Neural progenitor cell (in vitro differentiated cells): ENCODE data around the gene ZMYND11. TPM values are rescaled to one million over a fixed set of nuclear protein-coding genes. Genes with fewer than 3 reads are reported as not detected.

Source experiments
- DNase-seq: peaks from one replicate; pipeline ENCODE4 v3.0.0-alpha.2; 2016; ENCODE audit warnings: low spot score
- H2AFZ ChIP-seq: fragments of 200-600 bp; sonication (generic); replicated peaks from 2 replicates; pipeline ENCODE4 v1.6.1; 2016; ENCODE audit warnings: antibody characterized with exemption
- H3F3A ChIP-seq: fragments of 200-600 bp; sonication (generic); 2 replicates; pipeline ENCODE4 v1.6.1; 2016; ENCODE audit warnings: antibody characterized with exemption, low read depth
- H3K27ac ChIP-seq: fragments of 200-600 bp; sonication (generic); 2 replicates; pipeline ENCODE4 v1.5.1; 2016; ENCODE audit warnings: mild to moderate bottlenecking
- H3K27me3 ChIP-seq: fragments of 200-600 bp; sonication (generic); 2 replicates; pipeline ENCODE4 v1.6.1; 2016; ENCODE audit warnings: mild to moderate bottlenecking, moderate library complexity
- H3K36me3 ChIP-seq: fragments of 200-600 bp; sonication (generic); 2 replicates; pipeline ENCODE4 v1.5.1; 2016
- H3K4me1 ChIP-seq: fragments of 200-600 bp; sonication (generic); 2 replicates; pipeline ENCODE4 v1.6.1; 2016; ENCODE audit warnings: mixed run types
- H3K4me2 ChIP-seq: fragments of 200-600 bp; sonication (generic); 2 replicates; pipeline ENCODE4 v1.6.1; 2016
- H3K4me3 ChIP-seq: fragments of 200-600 bp; sonication (generic); 2 replicates; pipeline ENCODE4 v1.5.1; 2016
- H3K79me2 ChIP-seq: fragments of 200-600 bp; sonication (generic); 2 replicates; pipeline ENCODE4 v1.6.1; 2016; ENCODE audit warnings: low read depth
- H3K9ac ChIP-seq: fragments of 200-600 bp; sonication (generic); 2 replicates; pipeline ENCODE4 v1.6.1; 2016
- H3K9me3 ChIP-seq: fragments of 200-600 bp; sonication (generic); 2 replicates; pipeline ENCODE4 v1.5.1; 2016; ENCODE audit warnings: low read depth
- H4K20me1 ChIP-seq: fragments of 200-600 bp; sonication (generic); 2 replicates; pipeline ENCODE4 v1.6.1; 2016; ENCODE audit warnings: low read depth
- H3K27ac Mint-ChIP-seq: 3 replicates; pipeline ENCODE4 v1.8.0; 2021; ENCODE audit warnings: mixed read lengths
- H3K27me3 Mint-ChIP-seq: 2 replicates; pipeline ENCODE4 v1.8.0; 2022; ENCODE audit warnings: low read depth, mild to moderate bottlenecking, inconsistent platforms, moderate library complexity, mixed read lengths; ENCODE audit not compliant: insufficient read depth
- H3K36me3 Mint-ChIP-seq: 3 replicates; pipeline ENCODE4 v1.8.0; 2021; ENCODE audit warnings: mixed read lengths
- H3K4me1 Mint-ChIP-seq: 3 replicates; pipeline ENCODE4 v1.8.0; 2021; ENCODE audit warnings: mixed read lengths
- H3K4me3 Mint-ChIP-seq: 3 replicates; pipeline ENCODE4 v1.8.0; 2021; ENCODE audit warnings: mild to moderate bottlenecking, moderate library complexity, mixed read lengths
- H3K9me3 Mint-ChIP-seq: 3 replicates; pipeline ENCODE4 v1.8.0; 2020; ENCODE audit warnings: mixed read lengths
- CTCF ChIP-seq: fragments of 200-600 bp; sonication (generic); IDR thresholded peaks from 2 replicates; pipeline ENCODE4 v1.5.1; 2017; ENCODE audit warnings: antibody characterized with exemption, mild to moderate bottlenecking
- EZH2 ChIP-seq: fragments of 200-600 bp; sonication (generic); IDR thresholded peaks from 2 replicates; pipeline ENCODE4 v1.6.1; 2017; ENCODE audit warnings: antibody characterized with exemption, mild to moderate bottlenecking, moderate library complexity
- EZH2phosphoT487 ChIP-seq: fragments of 200-600 bp; sonication (generic); IDR thresholded peaks from 2 replicates; pipeline ENCODE4 v1.6.1; 2017; ENCODE audit warnings: antibody characterized with exemption
- total RNA-seq: library from RNA; depleted of rRNA; stranded (reverse); fragments of >200 nt; gene quantifications from 2 replicates; pipeline ENCODE4 v1.2.3, GENCODE V29; 2015; ENCODE audit warnings: low replicate concordance

Gene ZMYND11
- total RNA-seq, 1 donor from 2014 or later, result 59.5 TPM

GRCh38 chr10:247480-247879, 112.2 kb downstream of the ZMYND11 start:
- H3K36me3 ChIP-seq, result peaks cover 20% of the 10 kb centered on the region
- no peak overlapping the region for H3K9ac ChIP-seq
- H3K9me3 ChIP-seq, result no peaks in the 10 kb centered on the region
- no peaks in the 10 kb centered on the region for H3K27me3 Mint-ChIP-seq
- peaks cover 3% of the 10 kb centered on the region for H4K20me1 ChIP-seq
- H3K4me2 ChIP-seq, result no peak overlapping the region
- no peak overlapping the region for H3K27ac ChIP-seq
- H3K4me1 ChIP-seq, result no peaks in the 10 kb centered on the region
- no peaks in the 10 kb centered on the region for H3K27me3 ChIP-seq
- no peak for TF ChIP-seq EZH2phosphoT487
- no peak for TF ChIP-seq CTCF
- no peak for TF ChIP-seq EZH2
- H3K4me3 ChIP-seq, result no peak overlapping the region
- H3K27ac Mint-ChIP-seq, result no peak overlapping the region
- H3K79me2 ChIP-seq, result no peaks in the 10 kb centered on the region
- no peaks in the 10 kb centered on the region for H3K4me1 Mint-ChIP-seq
- no peak overlapping the region for H2AFZ ChIP-seq
- H3K9me3 Mint-ChIP-seq, result no peaks in the 10 kb centered on the region
- peaks cover 30% of the 10 kb centered on the region for H3K36me3 Mint-ChIP-seq
- H3F3A ChIP-seq, result no peaks in the 10 kb centered on the region
- DNase-seq, result no peak
- no peak overlapping the region for H3K4me3 Mint-ChIP-seq

GRCh38 chr10:248307-248706, 113.1 kb downstream of the ZMYND11 start:
- no peak overlapping the region for H3K4me2 ChIP-seq
- TF ChIP-seq EZH2, result no peak
- TF ChIP-seq EZH2phosphoT487, result no peak
- TF ChIP-seq CTCF, result no peak
- no peak for DNase-seq
- H3K4me1 ChIP-seq, result no peaks in the 10 kb centered on the region
- H2AFZ ChIP-seq, result no peak overlapping the region
- no peaks in the 10 kb centered on the region for H3K9me3 Mint-ChIP-seq
- H3K36me3 ChIP-seq, result peaks cover 20% of the 10 kb centered on the region
- H3K4me1 Mint-ChIP-seq, result no peaks in the 10 kb centered on the region
- H3K27me3 Mint-ChIP-seq, result no peaks in the 10 kb centered on the region
- H3F3A ChIP-seq, result no peaks in the 10 kb centered on the region
- H4K20me1 ChIP-seq, result peaks cover 3% of the 10 kb centered on the region
- no peak overlapping the region for H3K27ac ChIP-seq
- H3K9me3 ChIP-seq, result no peaks in the 10 kb centered on the region
- peaks cover 30% of the 10 kb centered on the region for H3K36me3 Mint-ChIP-seq
- no peak overlapping the region for H3K27ac Mint-ChIP-seq
- H3K27me3 ChIP-seq, result no peaks in the 10 kb centered on the region
- no peak overlapping the region for H3K4me3 ChIP-seq
- H3K4me3 Mint-ChIP-seq, result no peak overlapping the region
- no peak overlapping the region for H3K9ac ChIP-seq
- H3K79me2 ChIP-seq, result no peaks in the 10 kb centered on the region

GRCh38 chr10:251982-252582, 116.8 kb downstream of the ZMYND11 start:
- Histone ChIP-seq H2AFZ (no peak overlapping the region), H3K4me2 (no peak overlapping the region), H3K79me2 (no peaks in the 10 kb centered on the region), H3K9ac (no peak overlapping the region), H3K36me3 (peaks cover 20% of the 10 kb centered on the region), H3K27ac (no peak overlapping the region), H4K20me1 (no peaks in the 10 kb centered on the region), H3K27me3 (no peaks in the 10 kb centered on the region), H3F3A (no peaks in the 10 kb centered on the region), H3K9me3 (no peaks in the 10 kb centered on the region), H3K4me3 (no peak overlapping the region), H3K4me1 (no peaks in the 10 kb centered on the region)
- H3K4me1 Mint-ChIP-seq, result no peaks in the 10 kb centered on the region
- no peak for DNase-seq
- no peak overlapping the region for H3K4me3 Mint-ChIP-seq
- H3K9me3 Mint-ChIP-seq, result no peaks in the 10 kb centered on the region
- TF ChIP-seq EZH2phosphoT487 (no peak), CTCF (no peak), EZH2 (no peak)
- no peak overlapping the region for H3K27ac Mint-ChIP-seq
- no peaks in the 10 kb centered on the region for H3K27me3 Mint-ChIP-seq
- peaks cover 30% of the 10 kb centered on the region for H3K36me3 Mint-ChIP-seq
